GM21528 (cell line): ENCODE measurements around the gene ACOT13.
"Not testable (repeated sequence)": the region's sequence is repeated elsewhere in the genome, so short reads cannot be mapped to it uniquely, and the experiment has no call there.

Source experiments
- ATAC-seq: cut with Tn5 transposase; IDR thresholded peaks from one replicate; pipeline ENCODE4 v1.9.1; 2021; ENCODE audit warnings: mild to moderate bottlenecking, moderate library complexity; ENCODE audit not compliant: unreplicated experiment, low FRiP score

ACOT13 gene

GRCh38 chr6:24666641-24667377, at the start of gene ACOT13, which contains the start of gene TDP2:
TSS of gene ACOT13 (plus strand) at chr6:24667077. CDS start at chr6:24667264, 187 bp downstream.
TSS of gene TDP2 (minus strand) at chr6:24666899. CDS start at chr6:24666862, 37 bp downstream.
- peak; percentile 94 for ATAC-seq

DNA sequence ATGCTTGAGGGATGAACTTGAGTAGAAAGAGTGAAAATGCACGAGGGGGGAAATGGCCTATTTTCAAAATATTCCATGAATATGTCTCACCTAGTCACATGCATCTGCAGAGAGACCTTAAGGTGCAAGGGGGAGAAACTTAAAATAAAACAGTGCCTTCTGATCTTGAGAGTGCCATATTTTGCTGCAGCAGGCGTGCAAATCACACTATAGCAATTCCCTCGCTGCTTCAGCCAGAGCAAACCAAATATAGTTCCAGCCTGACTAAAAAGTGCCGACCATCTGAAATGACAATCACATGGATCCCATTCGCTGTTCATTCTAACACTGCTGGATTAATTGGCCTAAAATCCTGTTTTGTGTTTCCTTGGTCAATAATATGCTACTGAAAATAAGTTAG, 47.2 kb upstream of the ACOT13 start:
- no peak for ATAC-seq

GRCh38 chr6:24620637-24621036, 46.2 kb upstream of the ACOT13 start:
- no peak for ATAC-seq

DNA sequence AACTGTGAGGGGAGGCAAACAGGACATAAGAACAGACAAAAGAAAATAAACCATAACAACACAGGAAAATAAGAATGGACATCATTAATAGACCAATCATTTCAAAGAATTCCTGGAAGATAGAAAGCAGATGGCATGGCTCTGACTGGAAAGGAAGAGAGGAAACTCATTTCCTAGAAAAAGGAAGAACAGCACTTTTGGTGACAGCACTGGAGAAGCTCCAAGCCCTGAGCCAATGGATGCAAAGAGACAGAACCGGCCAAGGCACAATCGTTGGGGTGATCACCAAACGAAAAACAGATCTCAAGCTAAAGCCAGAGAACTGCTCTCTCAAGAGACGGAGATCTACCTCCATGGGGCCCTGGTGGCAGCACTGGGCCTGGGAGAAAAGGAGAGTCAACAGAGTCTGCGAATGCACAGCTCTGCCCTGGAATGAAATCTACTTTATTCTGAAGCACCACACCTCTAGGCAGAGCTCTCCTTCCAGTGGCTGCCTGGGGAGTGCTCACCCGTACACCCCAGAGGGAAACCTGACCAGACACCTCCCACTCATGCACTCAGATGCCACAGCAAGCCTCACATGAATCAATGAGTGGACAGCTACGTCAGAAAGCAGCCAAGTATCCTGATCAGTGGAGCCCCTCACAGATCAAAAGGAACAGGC, 45.1 kb upstream of the ACOT13 start:
- no peak for ATAC-seq

GRCh38 chr6:24630856-24631505, 35.9 kb upstream of the ACOT13 start:
- no peak for ATAC-seq

DNA sequence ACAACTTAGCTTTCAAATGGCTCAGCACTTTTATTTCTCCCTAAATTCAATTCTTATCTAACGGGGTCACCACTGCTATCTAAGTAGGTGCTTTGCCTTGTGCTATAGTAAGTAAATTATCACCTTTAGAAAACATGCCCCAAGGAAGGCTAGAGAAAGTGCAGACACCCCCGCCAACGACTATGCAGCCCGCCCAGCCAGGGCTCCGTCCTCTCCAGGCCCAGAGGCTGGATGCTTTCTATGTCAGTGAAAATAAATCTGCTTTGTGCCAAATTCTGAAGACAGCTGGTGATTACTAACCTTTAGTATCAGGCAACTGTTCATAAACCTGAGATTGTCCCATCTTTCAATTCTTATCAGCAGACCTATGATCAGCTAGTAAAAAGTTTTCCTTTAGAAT, 35.2 kb upstream of the ACOT13 start:
- no peak for ATAC-seq

GRCh38 chr6:24632573-24632972, 34.3 kb upstream of the ACOT13 start:
- no peak for ATAC-seq

- no peak for ATAC-seq
Observed at GRCh38 chr6:24636681-24637080, 30.2 kb upstream of the ACOT13 start.

GRCh38 chr6:24640166-24640565, 26.7 kb upstream of the ACOT13 start:
- no peak for ATAC-seq

DNA sequence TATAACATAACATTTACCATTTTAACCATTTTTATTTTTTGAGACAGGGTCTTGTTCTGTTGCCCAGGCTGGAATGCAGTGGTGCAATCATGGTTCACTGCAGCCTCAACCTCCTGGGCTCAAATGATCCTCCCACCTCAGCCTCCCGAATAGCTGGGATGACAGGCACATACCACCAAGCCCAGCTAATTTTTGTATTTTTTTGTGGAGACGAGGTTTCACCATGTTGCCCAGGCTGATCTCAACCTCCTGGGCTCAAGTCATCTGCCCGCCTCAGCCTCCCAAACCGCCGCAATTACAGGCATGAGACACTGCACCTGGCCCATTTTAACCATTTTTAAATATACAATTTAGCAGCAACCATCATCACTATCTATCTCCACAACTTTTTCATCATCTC, 26.2 kb upstream of the ACOT13 start:
- not testable (repeated sequence) for ATAC-seq

DNA sequence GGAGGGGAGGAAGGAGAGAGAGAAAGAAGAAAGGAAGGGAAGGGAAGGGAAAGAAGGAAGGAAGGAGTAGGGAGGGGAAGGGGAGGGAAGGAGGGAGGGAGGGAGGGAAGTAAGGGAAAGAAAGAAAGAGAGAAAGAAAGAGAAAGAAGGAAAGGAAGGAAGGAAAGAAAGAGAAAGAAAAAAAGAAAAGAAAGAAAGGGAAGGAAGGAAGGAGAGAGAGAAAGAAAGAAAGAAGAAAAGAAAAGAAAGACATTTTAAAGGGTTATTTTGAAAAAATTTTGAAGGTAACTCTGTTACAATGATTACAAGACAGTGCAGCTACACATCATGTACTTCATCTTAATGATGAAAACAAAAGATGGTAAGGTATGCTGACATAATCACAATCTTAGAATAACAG, 24.8 kb upstream of the ACOT13 start:
- ATAC-seq, result no peak

GRCh38 chr6:24643920-24644319, 23.0 kb upstream of the ACOT13 start:
- no peak for ATAC-seq

- no peak for ATAC-seq
Observed at GRCh38 chr6:24644377-24644776, 22.5 kb upstream of the ACOT13 start.

GRCh38 chr6:24646771-24647170, 20.1 kb upstream of the ACOT13 start:
- ATAC-seq, result no peak

DNA sequence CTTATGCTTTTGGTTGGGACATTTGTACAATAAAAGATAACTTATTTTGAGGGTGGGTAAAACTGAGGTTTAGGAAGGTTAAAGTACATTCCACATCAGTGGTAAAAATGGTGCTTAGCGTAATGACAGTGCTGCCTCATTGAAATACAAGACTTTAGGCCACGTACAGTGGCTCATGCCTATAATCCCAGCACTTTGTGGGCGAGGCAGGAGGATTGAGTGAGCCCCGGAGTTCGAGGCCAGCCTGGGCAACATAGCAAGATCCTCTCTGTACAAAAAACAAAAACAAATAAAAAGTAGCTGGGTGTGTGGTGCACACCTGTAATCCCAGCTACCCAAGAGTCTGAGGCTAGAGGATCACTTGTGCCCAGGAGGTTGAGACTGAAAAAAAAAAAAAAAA, 18.6 kb upstream of the ACOT13 start:
- ATAC-seq, result no peak

- no peak for ATAC-seq
Observed at GRCh38 chr6:24649691-24650090, 17.2 kb upstream of the ACOT13 start.

DNA sequence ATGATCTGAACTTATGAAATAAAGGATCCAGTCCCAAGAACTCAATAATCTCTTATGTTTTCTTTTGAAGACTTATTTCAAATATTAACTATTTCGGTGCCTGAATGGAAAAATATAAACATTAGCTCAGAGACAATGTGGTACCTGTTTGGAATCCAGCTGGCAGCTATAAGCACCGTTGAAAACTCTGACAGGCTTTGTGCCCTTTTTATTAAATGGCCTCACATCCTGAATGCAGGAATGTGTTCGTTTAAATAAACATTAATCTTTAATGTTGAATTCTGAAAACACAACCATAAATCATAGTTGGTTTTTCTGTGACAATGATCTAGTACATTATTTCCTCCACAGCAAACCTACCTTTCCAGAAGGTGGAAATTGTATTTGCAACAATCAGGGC, 16.5 kb upstream of the ACOT13 start:
- ATAC-seq, result no peak

- ATAC-seq, result no peak
Observed at GRCh38 chr6:24655215-24655614, 11.7 kb upstream of the ACOT13 start.

- ATAC-seq, result no peak
Observed at GRCh38 chr6:24658573-24659560, 8.0 kb upstream of the ACOT13 start.

- ATAC-seq, result no peak
Observed at GRCh38 chr6:24659561-24659960, 7.3 kb upstream of the ACOT13 start.
